ENCODE results near the gene PRRT1B.
"Not testable (repeated sequence)": the region's sequence is repeated elsewhere in the genome, so short reads cannot be mapped to it uniquely, and the experiment has no call there.

DNA sequence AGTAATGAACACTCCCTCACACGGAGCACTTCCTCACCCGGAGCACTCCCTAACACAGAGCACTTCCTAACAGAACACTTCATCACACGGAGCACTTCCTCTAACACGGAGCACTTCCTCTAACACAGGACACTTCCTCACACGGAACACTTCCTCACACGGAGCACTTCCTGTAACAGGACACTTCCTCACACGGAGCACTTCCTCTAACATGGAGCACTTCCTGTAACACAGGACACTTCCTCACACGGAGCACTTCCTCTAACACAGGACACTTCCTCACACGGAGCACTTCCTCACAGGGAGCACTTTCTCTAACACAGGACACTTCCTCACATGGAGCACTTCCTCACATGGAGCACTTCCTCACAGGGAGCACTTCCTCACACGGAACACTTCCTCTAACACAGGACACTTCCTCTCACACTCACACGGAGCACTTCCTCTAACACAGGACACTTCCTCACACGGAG, 29.7 kb upstream of the PRRT1B start:
- TF ChIP-seq, protein P1, sequence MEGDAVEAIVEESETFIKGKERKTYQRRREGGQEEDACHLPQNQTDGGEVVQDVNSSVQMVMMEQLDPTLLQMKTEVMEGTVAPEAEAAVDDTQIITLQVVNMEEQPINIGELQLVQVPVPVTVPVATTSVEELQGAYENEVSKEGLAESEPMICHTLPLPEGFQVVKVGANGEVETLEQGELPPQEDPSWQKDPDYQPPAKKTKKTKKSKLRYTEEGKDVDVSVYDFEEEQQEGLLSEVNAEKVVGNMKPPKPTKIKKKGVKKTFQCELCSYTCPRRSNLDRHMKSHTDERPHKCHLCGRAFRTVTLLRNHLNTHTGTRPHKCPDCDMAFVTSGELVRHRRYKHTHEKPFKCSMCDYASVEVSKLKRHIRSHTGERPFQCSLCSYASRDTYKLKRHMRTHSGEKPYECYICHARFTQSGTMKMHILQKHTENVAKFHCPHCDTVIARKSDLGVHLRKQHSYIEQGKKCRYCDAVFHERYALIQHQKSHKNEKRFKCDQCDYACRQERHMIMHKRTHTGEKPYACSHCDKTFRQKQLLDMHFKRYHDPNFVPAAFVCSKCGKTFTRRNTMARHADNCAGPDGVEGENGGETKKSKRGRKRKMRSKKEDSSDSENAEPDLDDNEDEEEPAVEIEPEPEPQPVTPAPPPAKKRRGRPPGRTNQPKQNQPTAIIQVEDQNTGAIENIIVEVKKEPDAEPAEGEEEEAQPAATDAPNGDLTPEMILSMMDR (conservative IDR thresholded peaks at IDR 0.05; ENCODE audit: low read depth in 2 of 2), result not testable (repeated sequence)
- TF ChIP-seq REST (IDR thresholded peaks at IDR 0.05; ENCODE audit: unreplicated experiment); EZH2phosphoT487 (IDR thresholded peaks at IDR 0.05; ENCODE audit: unreplicated experiment); POLR2AphosphoS5 (IDR thresholded peaks at IDR 0.05; ENCODE audit: low read depth); EZH2 (IDR thresholded peaks at IDR 0.05; ENCODE audit: low read depth, unreplicated experiment); CREB1 (CRISPR knock-in tag; IDR thresholded peaks at IDR 0.05; ENCODE audit: low read depth); ETS1 (IDR thresholded peaks at IDR 0.05); JUNB (IDR thresholded peaks at IDR 0.05; ENCODE audit: unreplicated experiment): not testable (repeated sequence)

Measured in GM23338 (cell line).